Measurements from ENCODE around the gene HECW1. TPM values are rescaled to one million over a fixed set of nuclear protein-coding genes. Genes with fewer than 3 reads are reported as not detected.

The HECW1 gene
- total and polyA plus RNA-seq, 2 donors (not counting 1 experiment from before 2014, with no cell fraction given) = not detected

DNA sequence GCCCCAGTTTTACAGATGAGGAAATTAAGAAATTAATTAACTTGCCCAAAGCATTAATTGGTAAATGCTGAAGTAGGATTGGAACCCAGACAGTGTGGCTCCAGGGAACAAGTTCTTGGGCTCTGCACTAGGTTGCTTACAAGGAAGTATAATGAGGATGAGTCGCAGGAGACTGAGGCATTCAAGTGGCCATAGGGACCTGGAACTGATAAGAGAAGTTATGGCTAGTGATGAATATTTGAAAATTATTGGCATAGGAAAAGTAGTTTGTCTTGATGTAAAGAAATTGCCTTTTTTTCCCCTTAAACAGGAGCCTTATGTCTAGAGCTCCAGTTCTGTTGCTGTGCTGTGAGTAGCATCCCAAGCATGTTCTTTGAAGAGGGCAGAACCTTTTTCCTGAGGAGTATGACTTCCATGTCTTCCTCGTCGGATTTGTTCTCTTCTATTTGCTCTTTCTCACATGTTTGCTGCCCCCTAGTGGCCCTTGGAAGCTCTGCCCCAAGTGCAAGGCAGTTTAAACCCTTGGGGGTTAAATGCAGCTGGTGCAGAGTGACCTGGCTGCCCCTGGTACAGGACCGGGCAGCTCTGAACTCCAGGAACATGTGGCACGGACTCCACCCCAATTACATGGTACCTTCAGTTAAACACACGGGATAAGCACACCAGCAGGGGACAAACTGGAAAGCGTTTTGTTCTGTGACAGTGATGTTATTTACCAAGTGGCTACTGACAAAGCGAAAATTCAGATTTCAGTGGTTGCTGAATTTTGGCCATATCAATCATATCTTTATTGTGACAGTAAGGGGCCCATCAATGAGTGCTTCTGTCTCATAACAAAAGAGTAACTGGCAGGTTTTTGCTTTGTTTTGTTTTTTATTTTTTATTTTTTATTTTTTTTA is 148.8 kb downstream of the HECW1 start:
- Histone ChIP-seq H3K4me1 (ENCODE audit: control insufficient read depth in 2 of 2, insufficient read depth in 2 of 2, low read length in 2 of 2) (no peaks in the 10 kb centered on the region), H3K9me3 (ENCODE audit: control extremely low read depth in 1 of 3, control insufficient read depth in 2 of 3, insufficient read depth in 1 of 3, low read length in 2 of 3) (no peaks in the 10 kb centered on the region), H3K4me3 (ENCODE audit: control extremely low read depth in 1 of 5, extremely low read depth in 1 of 5, insufficient read depth in 1 of 5, low read depth in 2 of 5, low read length in 4 of 5) (no peak overlapping the region), H3K9ac (ENCODE audit: low read length) (no peak overlapping the region), H3K4me2 (replicated peaks; ENCODE audit: low read depth, low read length, poor library complexity, severe bottlenecking) (no peak overlapping the region), H3K36me3 (replicated peaks in 1 of 2; ENCODE audit: control extremely low read depth in 1 of 2, control insufficient read depth in 1 of 2, extremely low read depth in 1 of 2, insufficient read depth in 2 of 2, low read length in 1 of 2) (no peaks in the 10 kb centered on the region), H3K27me3 (replicated peaks in 1 of 4; ENCODE audit: control extremely low read depth in 1 of 4, control insufficient read depth in 3 of 4, insufficient read depth in 4 of 4, low read length in 3 of 4) (peaks cover 0 to 2% (median 0%) of the 10 kb centered on the region in 4 experiments), H2AFZ (ENCODE audit: insufficient read depth, low read depth, low read length, poor library complexity, severe bottlenecking) (no peak overlapping the region), H3K27ac (ENCODE audit: low read length in 2 of 2) (no peak overlapping the region), H3K79me2 (ENCODE audit: control insufficient read depth, insufficient read depth, low read length) (no peaks in the 10 kb centered on the region), H4K20me1 (ENCODE audit: control insufficient read depth, insufficient read depth, low read length, poor library complexity, severe bottlenecking) (no peaks in the 10 kb centered on the region)
- no peaks in the 10 kb centered on the region for H3K9me3 Mint-ChIP-seq (ENCODE audit: insufficient read depth)
- 25% methylated on average over 3 of the region's 8 CpGs for WGBS (ENCODE audit: insufficient coverage)
- H3K27me3 Mint-ChIP-seq = peaks cover 8% of the 10 kb centered on the region
- no peak for TF ChIP-seq EZH2 (IDR thresholded peaks at IDR 0.05; ENCODE audit: borderline replicate concordance, insufficient read depth, low read depth, low read length, poor library complexity, severe bottlenecking)
- TF ChIP-seq, protein P1, sequence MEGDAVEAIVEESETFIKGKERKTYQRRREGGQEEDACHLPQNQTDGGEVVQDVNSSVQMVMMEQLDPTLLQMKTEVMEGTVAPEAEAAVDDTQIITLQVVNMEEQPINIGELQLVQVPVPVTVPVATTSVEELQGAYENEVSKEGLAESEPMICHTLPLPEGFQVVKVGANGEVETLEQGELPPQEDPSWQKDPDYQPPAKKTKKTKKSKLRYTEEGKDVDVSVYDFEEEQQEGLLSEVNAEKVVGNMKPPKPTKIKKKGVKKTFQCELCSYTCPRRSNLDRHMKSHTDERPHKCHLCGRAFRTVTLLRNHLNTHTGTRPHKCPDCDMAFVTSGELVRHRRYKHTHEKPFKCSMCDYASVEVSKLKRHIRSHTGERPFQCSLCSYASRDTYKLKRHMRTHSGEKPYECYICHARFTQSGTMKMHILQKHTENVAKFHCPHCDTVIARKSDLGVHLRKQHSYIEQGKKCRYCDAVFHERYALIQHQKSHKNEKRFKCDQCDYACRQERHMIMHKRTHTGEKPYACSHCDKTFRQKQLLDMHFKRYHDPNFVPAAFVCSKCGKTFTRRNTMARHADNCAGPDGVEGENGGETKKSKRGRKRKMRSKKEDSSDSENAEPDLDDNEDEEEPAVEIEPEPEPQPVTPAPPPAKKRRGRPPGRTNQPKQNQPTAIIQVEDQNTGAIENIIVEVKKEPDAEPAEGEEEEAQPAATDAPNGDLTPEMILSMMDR (IDR thresholded peaks at IDR 0.05) = peak; percentile 98
- H3K27ac Mint-ChIP-seq = no peak overlapping the region
- H3K4me3 Mint-ChIP-seq = no peak overlapping the region
- ChIA-PET CTCF (interaction anchor here (0.8 to 3.7 kb wide), 19 partner anchors 8 to 1320 kb away, joined by 3 to 24 read pairs (median 5); no protein-coding TSS in a partner anchor), POLR2A (no interaction called here)
- DNase-seq (peak; percentile 70), ATAC-seq (ENCODE audit: low read depth) (peak; percentile 53)
- no peaks in the 10 kb centered on the region for H3K4me1 Mint-ChIP-seq
- intact Hi-C loops (cut with micrococcal nuclease) = loop anchor here (2.0 to 5.0 kb wide), 3 partner anchors 320 to 1320 kb away; no protein-coding TSS in a partner anchor

DNA sequence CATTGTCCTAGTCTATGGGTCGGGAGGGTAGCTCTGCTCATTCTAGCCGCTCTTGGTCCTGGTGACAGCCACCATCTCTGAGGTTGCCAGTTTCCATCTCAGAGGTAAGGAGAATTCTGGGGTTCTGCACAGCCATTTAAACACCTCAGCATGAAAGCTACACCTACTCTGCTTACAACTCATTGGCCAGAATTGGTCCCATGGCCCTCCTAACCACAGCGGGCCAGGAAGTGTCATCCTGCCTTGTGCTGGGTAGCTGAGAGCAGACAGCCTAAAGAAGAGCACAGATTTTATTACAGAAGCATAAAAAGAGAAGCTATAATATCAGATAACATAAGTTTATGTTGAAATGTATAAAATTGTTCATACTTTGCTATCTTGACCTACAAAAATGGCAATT is 152.7 kb downstream of the HECW1 start:
- Histone ChIP-seq H3K4me2 (replicated peaks; ENCODE audit: low read depth, low read length, poor library complexity, severe bottlenecking) (no peak overlapping the region), H3K9ac (ENCODE audit: low read length) (no peak overlapping the region), H3K27me3 (replicated peaks in 1 of 4; ENCODE audit: control extremely low read depth in 1 of 4, control insufficient read depth in 3 of 4, insufficient read depth in 4 of 4, low read length in 3 of 4) (peaks cover 0 to 8% (median under 1%) of the 10 kb centered on the region in 4 experiments), H3K4me3 (ENCODE audit: control extremely low read depth in 1 of 5, extremely low read depth in 1 of 5, insufficient read depth in 1 of 5, low read depth in 2 of 5, low read length in 4 of 5) (no peak overlapping the region), H3K4me1 (ENCODE audit: control insufficient read depth in 2 of 2, insufficient read depth in 2 of 2, low read length in 2 of 2) (no peaks in the 10 kb centered on the region), H3K36me3 (replicated peaks in 1 of 2; ENCODE audit: control extremely low read depth in 1 of 2, control insufficient read depth in 1 of 2, extremely low read depth in 1 of 2, insufficient read depth in 2 of 2, low read length in 1 of 2) (no peaks in the 10 kb centered on the region), H2AFZ (ENCODE audit: insufficient read depth, low read depth, low read length, poor library complexity, severe bottlenecking) (no peak overlapping the region), H4K20me1 (ENCODE audit: control insufficient read depth, insufficient read depth, low read length, poor library complexity, severe bottlenecking) (no peaks in the 10 kb centered on the region), H3K9me3 (ENCODE audit: control extremely low read depth in 1 of 3, control insufficient read depth in 2 of 3, insufficient read depth in 1 of 3, low read length in 2 of 3) (no peaks in the 10 kb centered on the region), H3K27ac (ENCODE audit: low read length in 2 of 2) (no peak overlapping the region), H3K79me2 (ENCODE audit: control insufficient read depth, insufficient read depth, low read length) (no peaks in the 10 kb centered on the region)
- Mint-ChIP-seq H3K27me3 (peaks cover 16% of the 10 kb centered on the region), H3K4me1 (no peaks in the 10 kb centered on the region), H3K27ac (no peak overlapping the region), H3K4me3 (no peak overlapping the region), H3K9me3 (ENCODE audit: insufficient read depth) (no peaks in the 10 kb centered on the region)
- WGBS (ENCODE audit: insufficient coverage) = 100% methylated on average over 1 of the region's 3 CpGs
- DNase-seq (no peak), ATAC-seq (ENCODE audit: low read depth) (no peak)
- ChIA-PET POLR2A (no interaction called here), CTCF (interaction anchor here (0.6 kb wide), 1 partner anchor 1325 kb away, joined by 3 read pairs; no protein-coding TSS in a partner anchor)
- intact Hi-C loops (cut with micrococcal nuclease) = no loop called here
- TF ChIP-seq, protein P1 (IDR thresholded peaks at IDR 0.05) = no peak
- no peak for TF ChIP-seq EZH2 (IDR thresholded peaks at IDR 0.05; ENCODE audit: borderline replicate concordance, insufficient read depth, low read depth, low read length, poor library complexity, severe bottlenecking)

Data from B cell (primary cell).